Fibroblast of the aortic adventitia (primary cell): ENCODE data around the gene ARL2. TPM values are rescaled to one million over a fixed set of nuclear protein-coding genes. Genes with fewer than 3 reads are reported as not detected.

Experiments used
- DNase-seq: peaks from one replicate; pipeline ENCODE4 v3.0.0-alpha.2; 2010; ENCODE audit warnings: low read depth
- H3K4me3 ChIP-seq: 2 replicates; pipeline ENCODE4 v1.5.1; 2011; ENCODE audit warnings: low read depth, mild to moderate bottlenecking, control low read depth, low read length, moderate library complexity
- total RNA-seq: library from RNA; depleted of rRNA; stranded (reverse); fragments of >200 nt; gene quantifications from 2 replicates; pipeline ENCODE4 v1.2.3, GENCODE V29; 2012; ENCODE audit warnings: low replicate concordance
- TF ChIP-seq, protein P1 (sequence below): IDR thresholded peaks from 2 replicates; pipeline ENCODE4 v1.5.1; 2011; ENCODE audit warnings: mild to moderate bottlenecking, low read length, control low read depth, inconsistent platforms; ENCODE audit not compliant: insufficient read depth

Gene ARL2
- total RNA-seq, 1 donor, result 97.9 TPM

DNA sequence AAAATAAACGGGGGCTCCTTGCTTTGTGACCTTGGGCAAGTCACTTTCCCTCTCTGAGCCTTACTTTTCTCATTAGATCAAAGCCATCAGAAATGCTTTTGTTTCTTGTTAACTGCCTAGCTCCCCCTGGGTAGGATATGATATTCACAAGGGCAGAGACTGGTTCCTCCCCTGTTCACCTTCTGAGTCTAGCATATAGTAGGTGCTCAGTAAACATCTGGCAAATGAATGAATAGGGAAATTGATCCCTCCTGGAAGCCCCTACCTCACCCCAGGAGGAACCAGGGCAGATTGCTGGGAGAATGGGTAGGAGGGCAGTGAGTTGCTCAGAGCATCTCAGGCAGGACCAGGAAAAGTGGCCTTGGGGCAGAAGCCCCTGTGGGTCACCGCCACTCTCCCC lies 20.5 kb downstream of the ARL2 start:
- H3K4me3 ChIP-seq, result no peak overlapping the region
- TF ChIP-seq, protein P1, sequence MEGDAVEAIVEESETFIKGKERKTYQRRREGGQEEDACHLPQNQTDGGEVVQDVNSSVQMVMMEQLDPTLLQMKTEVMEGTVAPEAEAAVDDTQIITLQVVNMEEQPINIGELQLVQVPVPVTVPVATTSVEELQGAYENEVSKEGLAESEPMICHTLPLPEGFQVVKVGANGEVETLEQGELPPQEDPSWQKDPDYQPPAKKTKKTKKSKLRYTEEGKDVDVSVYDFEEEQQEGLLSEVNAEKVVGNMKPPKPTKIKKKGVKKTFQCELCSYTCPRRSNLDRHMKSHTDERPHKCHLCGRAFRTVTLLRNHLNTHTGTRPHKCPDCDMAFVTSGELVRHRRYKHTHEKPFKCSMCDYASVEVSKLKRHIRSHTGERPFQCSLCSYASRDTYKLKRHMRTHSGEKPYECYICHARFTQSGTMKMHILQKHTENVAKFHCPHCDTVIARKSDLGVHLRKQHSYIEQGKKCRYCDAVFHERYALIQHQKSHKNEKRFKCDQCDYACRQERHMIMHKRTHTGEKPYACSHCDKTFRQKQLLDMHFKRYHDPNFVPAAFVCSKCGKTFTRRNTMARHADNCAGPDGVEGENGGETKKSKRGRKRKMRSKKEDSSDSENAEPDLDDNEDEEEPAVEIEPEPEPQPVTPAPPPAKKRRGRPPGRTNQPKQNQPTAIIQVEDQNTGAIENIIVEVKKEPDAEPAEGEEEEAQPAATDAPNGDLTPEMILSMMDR, result no peak
- DNase-seq, result no peak

DNA sequence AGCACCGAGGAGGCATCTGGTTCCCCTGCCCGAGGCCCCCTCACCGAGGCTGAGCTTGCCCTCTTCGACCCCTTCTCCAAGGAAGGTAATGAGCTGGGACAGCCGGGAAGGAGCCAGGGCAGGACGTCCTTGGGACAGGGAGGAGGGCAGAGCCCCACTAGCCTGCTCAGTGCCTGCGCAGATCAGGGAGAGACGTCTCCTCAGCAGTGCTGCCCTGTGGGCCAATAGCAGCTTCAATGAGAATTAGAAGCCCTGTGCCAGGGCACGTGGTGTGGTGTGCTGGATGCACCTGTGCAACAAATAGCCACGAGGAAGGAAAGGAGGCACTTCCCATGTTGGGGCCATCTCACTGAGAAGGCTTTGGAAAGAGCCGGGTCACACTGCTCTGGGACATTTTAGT lies 21.6 kb downstream of the ARL2 start:
- no peak for DNase-seq
- H3K4me3 ChIP-seq, result no peak overlapping the region
- TF ChIP-seq, protein P1, result no peak

DNA sequence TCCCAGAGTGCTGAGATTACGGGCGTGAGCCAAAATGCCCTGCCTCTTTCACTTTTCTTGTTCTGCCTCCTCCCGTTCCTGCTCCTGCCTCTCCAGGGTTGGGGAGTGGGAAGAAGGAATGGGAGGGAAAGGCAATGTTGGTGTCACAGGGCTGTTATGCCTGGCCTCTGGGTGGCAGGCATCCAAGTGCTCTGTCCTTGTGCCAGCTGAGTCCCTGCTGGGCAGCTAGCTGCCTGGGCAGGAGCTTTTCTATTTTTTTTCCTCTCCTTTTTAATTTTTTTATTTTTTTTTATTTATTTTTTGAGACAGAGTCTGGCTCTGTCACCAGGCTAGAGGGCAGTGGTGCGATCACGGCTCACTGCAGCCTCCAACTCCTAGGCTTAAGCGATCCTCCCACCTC lies 23.0 kb downstream of the ARL2 start:
- TF ChIP-seq, protein P1, result no peak
- DNase-seq, result no peak
- H3K4me3 ChIP-seq, result no peak overlapping the region

DNA sequence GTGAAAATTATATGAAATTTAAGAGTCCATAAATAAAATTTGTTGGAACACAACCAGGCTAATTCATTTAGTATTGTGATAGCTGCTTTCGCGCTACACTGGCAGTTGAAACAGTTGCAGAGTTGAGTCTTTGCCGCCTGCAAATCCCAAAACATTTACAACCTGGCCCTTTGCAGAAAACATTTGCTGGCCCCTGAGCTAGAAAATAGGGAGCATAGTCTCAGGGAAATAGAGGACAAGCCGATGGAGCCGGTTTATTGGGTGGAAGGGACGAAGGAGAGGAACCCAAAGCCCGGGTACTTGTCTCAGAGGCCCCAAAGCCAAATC lies 26.5 kb downstream of the ARL2 start:
- TF ChIP-seq, protein P1, result no peak
- peak overlapping the region; percentile 76 for H3K4me3 ChIP-seq
- DNase-seq, result no peak

DNA sequence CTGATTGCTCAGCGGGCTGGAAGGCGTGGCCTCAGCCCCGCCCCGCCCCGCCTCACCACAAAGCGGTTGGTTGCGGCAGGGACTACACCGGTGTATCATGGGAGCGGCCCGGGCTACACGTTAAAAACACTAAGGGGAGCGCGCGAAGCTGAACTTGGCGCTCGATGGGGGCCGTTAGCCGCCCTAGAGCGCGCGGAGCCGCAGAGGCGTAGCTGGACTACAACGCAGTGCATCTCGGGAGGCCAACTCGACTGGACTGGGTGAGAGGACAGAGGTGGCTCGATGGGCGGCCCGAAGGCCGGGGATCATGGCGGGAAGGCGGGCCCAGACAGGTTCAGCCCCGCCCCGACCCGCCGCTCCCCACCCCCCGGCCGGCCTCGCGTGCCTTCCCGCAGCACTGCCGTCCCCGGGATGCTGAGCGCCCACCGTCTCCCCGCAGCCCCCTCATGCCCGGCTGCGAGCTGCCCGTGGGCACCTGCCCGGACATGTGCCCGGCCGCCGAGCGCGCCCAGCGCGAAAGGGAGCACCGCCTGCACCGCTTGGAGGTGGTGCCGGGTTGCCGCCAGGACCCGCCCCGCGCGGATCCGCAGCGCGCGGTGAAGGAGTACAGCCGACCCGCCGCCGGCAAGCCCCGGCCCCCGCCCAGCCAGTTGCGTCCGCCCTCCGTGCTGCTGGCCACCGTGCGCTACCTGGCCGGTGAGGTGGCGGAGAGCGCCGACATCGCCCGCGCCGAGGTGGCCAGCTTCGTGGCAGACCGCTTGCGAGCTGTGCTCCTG lies 27.1 kb downstream of the ARL2 start, which contains the start of gene SAC3D1:
Gene SAC3D1, plus strand, starts transcription at position 364 of the 776 bp plus-strand sequence. Its CDS starts 83 bp downstream, at position 447.
- TF ChIP-seq, protein P1, result no peak
- peak; percentile 92 for DNase-seq
- H3K4me3 ChIP-seq, result peak within 1 kb of the TSS; percentile 76

DNA sequence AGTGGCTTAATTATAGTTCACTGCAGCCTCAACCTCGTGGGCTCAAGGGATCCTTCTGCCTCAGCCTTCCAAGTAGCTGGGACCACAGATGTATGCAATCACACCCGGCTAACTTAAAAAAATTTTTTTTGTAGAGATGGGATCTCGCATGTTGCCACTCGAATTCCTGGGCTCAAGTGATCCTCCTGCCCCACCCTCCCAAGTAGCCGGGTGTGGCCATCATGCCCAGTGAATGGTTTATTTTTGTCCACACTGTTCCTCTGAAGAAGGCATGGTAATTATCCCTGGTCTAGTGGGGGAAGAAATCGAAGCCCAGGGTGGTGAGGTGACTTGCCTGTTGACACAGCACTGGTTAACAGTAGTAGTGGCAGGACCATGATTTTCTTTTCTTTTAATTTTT lies 28.9 kb downstream of the ARL2 start:
- DNase-seq, result no peak
- no peak overlapping the region for H3K4me3 ChIP-seq
- TF ChIP-seq, protein P1, result no peak
